Mesendoderm (in vitro differentiated cells): ENCODE data around the gene NUPR1.
"Not testable (repeated sequence)": the region's sequence is repeated elsewhere in the genome, so short reads cannot be mapped to it uniquely, and the experiment has no call there.

Experiments
- DNase-seq: peaks from one replicate; pipeline ENCODE4 v3.0.0; 2013
- H2AK5ac ChIP-seq: 2 replicates; pipeline ENCODE4 v1.6.1; 2013; ENCODE audit warnings: low read length, inconsistent platforms
- H2BK120ac ChIP-seq: 2 replicates; pipeline ENCODE4 v1.6.1; 2013; ENCODE audit warnings: low read depth, mild to moderate bottlenecking, low read length, moderate library complexity, mixed read lengths
- H2BK15ac ChIP-seq: replicated peaks from 2 replicates; pipeline ENCODE4 v1.6.1; 2013; ENCODE audit warnings: low read depth, mild to moderate bottlenecking, moderate library complexity
- H2BK5ac ChIP-seq: 2 replicates; pipeline ENCODE4 v1.6.1; 2013; ENCODE audit warnings: low read length, inconsistent platforms
- H3K18ac ChIP-seq: 2 replicates; pipeline ENCODE4 v1.6.1; 2013; ENCODE audit warnings: mild to moderate bottlenecking, low read length, mixed read lengths
- H3K23ac ChIP-seq: one replicate; pipeline ENCODE4 v1.6.1; 2013; ENCODE audit warnings: low read length
- H3K27ac ChIP-seq: 2 replicates; pipeline ENCODE4 v1.5.1; 2013; ENCODE audit warnings: low read depth, mild to moderate bottlenecking, inconsistent platforms, low read length, moderate library complexity
- H3K27me3 ChIP-seq: 2 replicates; pipeline ENCODE4 v1.6.1; 2013; ENCODE audit warnings: low read length, control low read depth, mild to moderate bottlenecking, inconsistent platforms; ENCODE audit not compliant: insufficient read depth, poor library complexity
- H3K36me3 ChIP-seq: 2 replicates; pipeline ENCODE4 v1.6.1; 2013; ENCODE audit warnings: low read length, inconsistent platforms; ENCODE audit not compliant: control insufficient read depth, insufficient read depth
- H3K4ac ChIP-seq: one replicate; pipeline ENCODE4 v1.6.1; 2013; ENCODE audit warnings: low read depth, mild to moderate bottlenecking, low read length, moderate library complexity
- H3K4me1 ChIP-seq: 2 replicates; pipeline ENCODE4 v1.6.1; 2013; ENCODE audit warnings: low read depth, low read length, inconsistent platforms; ENCODE audit not compliant: control insufficient read depth
- H3K4me2 ChIP-seq: 2 replicates; pipeline ENCODE4 v1.6.1; 2013; ENCODE audit warnings: low read length
- H3K4me3 ChIP-seq: 2 replicates; pipeline ENCODE4 v1.5.1; 2013; ENCODE audit warnings: mild to moderate bottlenecking, low read length
- H3K56ac ChIP-seq: one replicate; pipeline ENCODE4 v1.6.1; 2013; ENCODE audit warnings: low read length
- H3K79me1 ChIP-seq: 2 replicates; pipeline ENCODE4 v1.6.1; 2013; ENCODE audit warnings: low read length, inconsistent platforms
- H3K79me2 ChIP-seq: 2 replicates; pipeline ENCODE4 v1.6.1; 2013; ENCODE audit warnings: mild to moderate bottlenecking, low read length; ENCODE audit not compliant: control insufficient read depth, insufficient read depth
- H3K9ac ChIP-seq: 2 replicates; pipeline ENCODE4 v1.6.1; 2013; ENCODE audit warnings: low read length, inconsistent platforms
- H4K5ac ChIP-seq: one replicate; pipeline ENCODE4 v1.6.1; 2013; ENCODE audit warnings: low read length
- H4K8ac ChIP-seq: one replicate; pipeline ENCODE4 v1.6.1; 2013; ENCODE audit warnings: low read depth, mild to moderate bottlenecking, control low read depth, low read length, moderate library complexity
- WGBS: extraction: QIAGEN DNeasy Blood & Tissue Kit; methylation state at CpG from one replicate; pipeline ENCODE4 v1.1.7; 2013; ENCODE audit warnings: low lambda C conversion rate, missing lambda C conversion rate; ENCODE audit not compliant: insufficient coverage; ENCODE audit errors: extremely low coverage; 5-methylcytosine and 5-hydroxymethylcytosine counted together

Gene NUPR1

DNA sequence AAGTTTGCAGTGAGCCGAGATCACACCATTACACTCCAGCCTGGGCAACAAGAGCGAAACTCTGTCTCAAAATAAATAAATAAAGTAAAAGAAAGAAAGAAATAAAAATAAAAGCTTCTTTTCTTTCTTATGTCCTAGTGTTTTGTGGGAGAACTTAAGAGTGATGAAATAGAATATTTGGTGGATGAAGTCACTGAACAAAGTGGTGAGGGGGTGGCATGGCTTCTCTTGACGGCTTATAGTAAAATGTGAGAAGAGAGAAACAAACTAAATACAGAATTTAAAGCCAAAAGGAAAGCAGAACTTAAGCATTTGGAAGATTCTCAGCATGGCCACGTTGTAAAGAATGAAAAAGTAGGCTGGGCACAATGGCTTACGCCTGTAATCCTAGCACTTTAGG is 30.2 kb upstream of the NUPR1 start:
- Histone ChIP-seq H3K23ac (no peak overlapping the region), H3K27me3 (no peaks in the 10 kb centered on the region), H3K27ac (no peak overlapping the region), H2BK5ac (no peak overlapping the region), H2AK5ac (no peak overlapping the region), H2BK120ac (no peak overlapping the region), H3K9ac (no peak overlapping the region), H3K56ac (no peak overlapping the region), H3K4ac (no peak overlapping the region), H3K79me2 (no peaks in the 10 kb centered on the region), H4K5ac (no peak overlapping the region), H4K8ac (no peak overlapping the region), H3K79me1 (peaks cover 2% of the 10 kb centered on the region), H3K4me3 (no peak overlapping the region), H2BK15ac (no peak overlapping the region), H3K4me1 (peaks cover 4% of the 10 kb centered on the region), H3K36me3 (no peaks in the 10 kb centered on the region), H3K18ac (no peak overlapping the region), H3K4me2 (no peak overlapping the region)
- WGBS = no CpG with 5 or more reads among the region's 5 CpGs
- DNase-seq = no peak

DNA sequence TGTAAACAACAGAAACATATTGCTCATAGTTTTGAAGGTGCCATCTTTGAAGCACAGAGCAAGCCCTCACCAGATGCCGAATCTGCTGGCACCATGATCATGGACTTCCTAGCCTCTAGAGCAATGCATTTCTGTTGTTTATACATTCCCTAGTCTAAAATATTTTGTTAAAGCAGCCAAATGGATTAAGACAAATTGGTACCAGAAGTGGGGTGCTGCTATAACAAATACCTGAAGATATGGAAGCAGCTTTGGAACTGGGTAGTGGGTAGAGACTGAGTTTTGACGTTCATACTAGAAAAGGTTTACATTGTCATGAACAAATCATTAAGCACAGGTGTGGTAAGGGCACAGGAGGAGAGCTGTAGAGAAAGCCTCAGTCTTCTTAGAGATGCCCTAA is 28.5 kb upstream of the NUPR1 start:
- no peak overlapping the region for H3K4me2 ChIP-seq
- H3K27me3 ChIP-seq = no peaks in the 10 kb centered on the region
- H3K79me2 ChIP-seq = no peaks in the 10 kb centered on the region
- no peak overlapping the region for H2AK5ac ChIP-seq
- no peak overlapping the region for H2BK15ac ChIP-seq
- H3K18ac ChIP-seq = no peak overlapping the region
- H4K8ac ChIP-seq = no peak overlapping the region
- no peaks in the 10 kb centered on the region for H3K4me1 ChIP-seq
- no peak overlapping the region for H4K5ac ChIP-seq
- no peak overlapping the region for H2BK5ac ChIP-seq
- no CpG with 5 or more reads among the region's 2 CpGs for WGBS
- H3K36me3 ChIP-seq = no peaks in the 10 kb centered on the region
- H3K23ac ChIP-seq = no peak overlapping the region
- DNase-seq = no peak
- H3K4ac ChIP-seq = no peak overlapping the region
- no peak overlapping the region for H3K9ac ChIP-seq
- H3K27ac ChIP-seq = no peak overlapping the region
- no peak overlapping the region for H2BK120ac ChIP-seq
- no peak overlapping the region for H3K4me3 ChIP-seq
- no peak overlapping the region for H3K56ac ChIP-seq
- peaks cover 2% of the 10 kb centered on the region for H3K79me1 ChIP-seq

DNA sequence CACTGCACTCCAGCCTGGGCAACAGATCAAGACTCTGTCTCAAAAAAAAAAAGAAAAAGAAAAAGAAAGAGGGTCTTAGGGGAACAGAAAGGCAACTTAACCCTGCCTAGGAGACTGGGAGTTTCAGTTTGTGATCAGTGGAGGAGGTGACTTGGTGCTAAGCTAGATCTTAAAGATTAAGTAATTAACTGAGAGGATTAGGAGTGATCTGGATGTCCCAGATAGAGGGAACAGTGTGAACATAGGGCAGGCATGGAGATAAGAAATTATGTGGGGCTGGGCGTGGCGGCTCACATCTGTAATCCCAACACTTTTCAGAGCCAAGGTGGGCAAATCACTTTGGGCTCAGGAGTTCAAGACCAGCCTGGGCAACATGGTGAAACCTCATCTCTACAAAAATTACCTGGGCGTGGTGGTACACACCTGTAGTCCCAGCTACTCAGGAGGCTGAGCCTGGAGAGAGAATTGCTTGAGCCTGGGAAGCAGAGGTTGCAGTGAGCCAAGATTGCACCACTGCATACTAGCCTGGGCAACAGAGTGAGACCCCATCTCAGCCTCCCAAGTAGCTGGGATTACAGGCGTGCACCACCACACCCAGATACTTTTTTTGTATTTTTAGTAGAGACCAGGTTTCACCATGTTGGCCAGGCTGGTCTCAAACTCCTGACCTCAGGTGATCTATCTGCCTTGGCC is 27.6 kb upstream of the NUPR1 start:
- not testable (repeated sequence) for H3K4me3 ChIP-seq, H3K23ac ChIP-seq, H3K9ac ChIP-seq, H3K4me2 ChIP-seq, H4K8ac ChIP-seq, H3K27me3 ChIP-seq, DNase-seq, H3K79me2 ChIP-seq, H3K4me1 ChIP-seq, H3K56ac ChIP-seq, H3K36me3 ChIP-seq, H4K5ac ChIP-seq, H2BK120ac ChIP-seq, H2BK15ac ChIP-seq, H3K27ac ChIP-seq, H3K79me1 ChIP-seq, H3K4ac ChIP-seq, H3K18ac ChIP-seq, H2AK5ac ChIP-seq, H2BK5ac ChIP-seq
- WGBS = no CpG with 5 or more reads among the region's 4 CpGs

DNA sequence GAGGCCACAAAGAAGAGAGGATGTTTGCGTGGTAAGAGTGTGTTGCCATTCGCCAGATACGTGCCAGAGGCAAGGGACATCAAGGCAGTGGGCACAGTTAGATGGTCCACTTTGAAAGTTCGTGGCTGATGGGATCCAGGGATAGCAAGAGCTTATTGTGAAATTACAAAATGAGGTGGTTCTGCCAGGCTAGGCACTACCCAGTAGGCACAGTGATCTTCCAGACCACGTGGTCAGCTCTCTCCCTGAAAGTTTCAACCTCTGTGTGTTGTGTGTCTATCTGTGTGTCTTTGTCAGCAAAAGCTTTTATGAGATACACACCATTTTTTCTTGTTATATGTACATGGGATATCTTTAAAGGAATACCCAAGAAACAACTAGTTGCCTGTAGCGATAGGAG is 24.4 kb upstream of the NUPR1 start:
- no peak overlapping the region for H3K4ac ChIP-seq
- no peak overlapping the region for H3K4me2 ChIP-seq
- H3K27me3 ChIP-seq = no peaks in the 10 kb centered on the region
- no peaks in the 10 kb centered on the region for H3K36me3 ChIP-seq
- WGBS = no CpG with 5 or more reads among the region's 6 CpGs
- no peak overlapping the region for H2BK120ac ChIP-seq
- no peak overlapping the region for H2BK15ac ChIP-seq
- no peak overlapping the region for H3K9ac ChIP-seq
- H3K56ac ChIP-seq = no peak overlapping the region
- H3K79me1 ChIP-seq = no peaks in the 10 kb centered on the region
- no peak overlapping the region for H3K18ac ChIP-seq
- H3K27ac ChIP-seq = no peak overlapping the region
- H3K4me1 ChIP-seq = no peaks in the 10 kb centered on the region
- H2AK5ac ChIP-seq = no peak overlapping the region
- H4K5ac ChIP-seq = no peak overlapping the region
- no peak overlapping the region for H3K4me3 ChIP-seq
- DNase-seq = no peak
- H2BK5ac ChIP-seq = no peak overlapping the region
- no peaks in the 10 kb centered on the region for H3K79me2 ChIP-seq
- H4K8ac ChIP-seq = no peak overlapping the region
- H3K23ac ChIP-seq = no peak overlapping the region

DNA sequence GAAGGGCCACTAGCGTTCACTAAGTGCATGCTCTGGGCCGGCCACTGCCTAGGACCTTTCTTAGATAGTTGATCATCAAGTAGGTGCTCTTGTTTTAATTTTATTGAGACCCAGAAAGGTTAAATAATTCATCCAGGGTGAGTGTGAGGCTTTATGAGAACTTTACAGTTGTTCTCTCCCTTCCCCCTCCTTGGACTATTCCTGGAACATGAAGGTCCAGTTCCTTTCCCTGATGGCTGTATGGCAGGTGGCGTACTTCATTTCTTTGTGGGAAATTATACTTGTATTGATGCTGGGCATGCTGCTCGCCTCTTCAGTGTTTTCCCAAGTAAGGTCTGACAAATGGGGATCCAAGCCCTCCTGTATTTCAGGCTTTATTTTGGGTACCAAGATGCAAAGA is 23.4 kb upstream of the NUPR1 start:
- H4K8ac ChIP-seq = no peak overlapping the region
- H2BK120ac ChIP-seq = no peak overlapping the region
- no peaks in the 10 kb centered on the region for H3K79me1 ChIP-seq
- H3K27me3 ChIP-seq = no peaks in the 10 kb centered on the region
- no peak overlapping the region for H2BK15ac ChIP-seq
- H3K4me2 ChIP-seq = no peak overlapping the region
- H3K4me3 ChIP-seq = no peak overlapping the region
- H3K4me1 ChIP-seq = no peaks in the 10 kb centered on the region
- H4K5ac ChIP-seq = no peak overlapping the region
- no peak overlapping the region for H2BK5ac ChIP-seq
- H3K56ac ChIP-seq = no peak overlapping the region
- H3K36me3 ChIP-seq = no peaks in the 10 kb centered on the region
- no peak for DNase-seq
- no peak overlapping the region for H3K23ac ChIP-seq
- no CpG with 5 or more reads among the region's 4 CpGs for WGBS
- H3K9ac ChIP-seq = no peak overlapping the region
- no peak overlapping the region for H2AK5ac ChIP-seq
- no peaks in the 10 kb centered on the region for H3K79me2 ChIP-seq
- H3K4ac ChIP-seq = no peak overlapping the region
- H3K27ac ChIP-seq = no peak overlapping the region
- no peak overlapping the region for H3K18ac ChIP-seq

DNA sequence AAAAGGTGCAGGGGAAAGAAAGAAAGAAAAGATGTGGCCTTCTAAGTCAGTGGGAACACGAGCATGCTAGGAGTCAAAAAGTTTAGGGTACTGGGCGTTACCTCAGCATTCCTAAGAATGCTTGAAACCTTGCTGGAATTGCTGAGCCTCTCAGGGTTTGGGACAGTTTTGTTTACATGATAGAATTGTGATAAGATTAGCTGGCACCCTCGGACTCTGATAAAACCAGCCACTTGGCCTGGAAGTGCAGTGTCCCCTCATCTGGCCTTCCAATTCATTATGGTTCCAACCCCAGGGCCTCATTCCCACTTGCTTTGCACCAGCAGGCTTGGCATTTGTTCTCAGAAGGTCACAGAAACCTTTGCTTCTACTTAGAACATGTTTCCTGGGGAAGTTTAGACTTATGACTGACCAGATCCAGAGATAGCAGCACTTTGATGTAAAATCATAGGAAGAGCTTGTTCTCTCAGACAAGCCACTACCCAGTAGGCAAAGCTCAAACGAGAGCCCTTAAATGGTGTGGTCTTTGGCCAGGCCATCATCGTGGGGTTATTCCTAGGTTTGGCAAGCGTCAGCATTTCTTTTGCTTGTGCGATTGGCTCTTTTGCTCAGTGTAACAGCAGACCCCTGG is 22.9 kb upstream of the NUPR1 start:
- Histone ChIP-seq H3K4me2 (no peak overlapping the region), H3K4ac (no peak overlapping the region), H3K4me1 (no peaks in the 10 kb centered on the region), H3K56ac (no peak overlapping the region), H3K18ac (no peak overlapping the region), H3K27ac (no peak overlapping the region), H3K4me3 (no peak overlapping the region), H4K8ac (no peak overlapping the region), H2BK15ac (no peak overlapping the region), H2BK120ac (no peak overlapping the region), H2BK5ac (no peak overlapping the region), H2AK5ac (no peak overlapping the region), H3K23ac (no peak overlapping the region), H3K36me3 (no peaks in the 10 kb centered on the region), H3K9ac (no peak overlapping the region), H3K79me1 (no peaks in the 10 kb centered on the region), H4K5ac (no peak overlapping the region), H3K27me3 (no peaks in the 10 kb centered on the region), H3K79me2 (no peaks in the 10 kb centered on the region)
- peak; percentile 40 for DNase-seq
- no CpG with 5 or more reads among the region's 7 CpGs for WGBS
